ENCODE measurements around the gene PSPH. TPM values are rescaled to one million over a fixed set of nuclear protein-coding genes. Genes with fewer than 3 reads are reported as not detected.

Gene PSPH
- total RNA-seq, 1 donor from 2014 or later, result 38.1 TPM

DNA sequence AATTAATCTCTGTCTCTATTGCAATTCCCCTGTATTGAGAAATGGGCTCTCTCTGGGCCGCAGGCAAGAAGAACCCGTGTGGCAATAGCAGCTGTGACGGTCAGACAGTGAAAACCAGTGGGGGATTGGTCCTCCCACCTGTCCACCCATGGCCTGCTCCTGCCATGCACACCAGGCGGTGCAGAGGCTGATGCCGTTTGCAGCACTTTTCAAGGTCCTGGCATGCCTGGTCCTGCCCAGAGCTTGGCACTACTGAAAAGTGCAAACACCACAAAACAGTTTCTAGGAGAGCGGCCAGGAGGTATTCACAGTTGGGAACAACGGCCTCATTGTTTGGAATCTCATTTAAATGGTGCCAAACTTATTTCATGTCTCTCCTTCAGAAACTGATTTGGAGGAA, 41.5 kb downstream of the PSPH start:
- H3K27me3 Mint-ChIP-seq (ENCODE audit: unreplicated experiment), result no peaks in the 10 kb centered on the region
- TF ChIP-seq, protein P1, sequence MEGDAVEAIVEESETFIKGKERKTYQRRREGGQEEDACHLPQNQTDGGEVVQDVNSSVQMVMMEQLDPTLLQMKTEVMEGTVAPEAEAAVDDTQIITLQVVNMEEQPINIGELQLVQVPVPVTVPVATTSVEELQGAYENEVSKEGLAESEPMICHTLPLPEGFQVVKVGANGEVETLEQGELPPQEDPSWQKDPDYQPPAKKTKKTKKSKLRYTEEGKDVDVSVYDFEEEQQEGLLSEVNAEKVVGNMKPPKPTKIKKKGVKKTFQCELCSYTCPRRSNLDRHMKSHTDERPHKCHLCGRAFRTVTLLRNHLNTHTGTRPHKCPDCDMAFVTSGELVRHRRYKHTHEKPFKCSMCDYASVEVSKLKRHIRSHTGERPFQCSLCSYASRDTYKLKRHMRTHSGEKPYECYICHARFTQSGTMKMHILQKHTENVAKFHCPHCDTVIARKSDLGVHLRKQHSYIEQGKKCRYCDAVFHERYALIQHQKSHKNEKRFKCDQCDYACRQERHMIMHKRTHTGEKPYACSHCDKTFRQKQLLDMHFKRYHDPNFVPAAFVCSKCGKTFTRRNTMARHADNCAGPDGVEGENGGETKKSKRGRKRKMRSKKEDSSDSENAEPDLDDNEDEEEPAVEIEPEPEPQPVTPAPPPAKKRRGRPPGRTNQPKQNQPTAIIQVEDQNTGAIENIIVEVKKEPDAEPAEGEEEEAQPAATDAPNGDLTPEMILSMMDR (IDR thresholded peaks at IDR 0.05; ENCODE audit: unreplicated experiment), result no peak
- no peak for DNase-seq (ENCODE audit: low spot score)
- H3K9me3 Mint-ChIP-seq (ENCODE audit: unreplicated experiment), result no peaks in the 10 kb centered on the region
- no peaks in the 10 kb centered on the region for H3K4me1 Mint-ChIP-seq (ENCODE audit: unreplicated experiment)
- no peak overlapping the region for H3K27ac Mint-ChIP-seq (ENCODE audit: unreplicated experiment)
- H3K36me3 Mint-ChIP-seq (ENCODE audit: low read depth, unreplicated experiment), result peaks cover 7% of the 10 kb centered on the region
- H3K4me3 Mint-ChIP-seq (ENCODE audit: unreplicated experiment), result no peak overlapping the region

DNA sequence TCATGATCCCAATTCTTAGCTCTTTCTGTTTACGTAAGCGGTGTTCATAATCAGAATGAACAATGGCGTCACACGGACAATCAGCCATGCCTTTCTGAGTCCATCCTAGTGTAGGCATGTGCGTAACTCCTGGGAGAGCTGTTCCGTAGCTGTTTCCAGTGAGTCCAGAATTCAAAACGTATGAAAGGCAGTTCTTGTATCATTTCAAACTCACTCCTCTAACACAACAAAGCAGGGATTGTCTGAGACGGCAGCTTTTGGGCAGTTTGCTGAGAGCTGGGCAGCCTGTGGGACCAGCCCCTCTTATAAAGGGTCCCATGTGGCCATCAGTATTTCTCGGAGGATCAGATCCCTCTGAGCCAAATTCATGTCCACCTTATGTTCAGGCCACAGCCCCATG, 43.4 kb downstream of the PSPH start:
- Mint-ChIP-seq H3K9me3 (ENCODE audit: unreplicated experiment) (no peaks in the 10 kb centered on the region), H3K4me1 (ENCODE audit: unreplicated experiment) (no peaks in the 10 kb centered on the region), H3K36me3 (ENCODE audit: low read depth, unreplicated experiment) (peaks cover 7% of the 10 kb centered on the region), H3K27ac (ENCODE audit: unreplicated experiment) (no peak overlapping the region), H3K27me3 (ENCODE audit: unreplicated experiment) (no peaks in the 10 kb centered on the region), H3K4me3 (ENCODE audit: unreplicated experiment) (no peak overlapping the region)
- TF ChIP-seq, protein P1 (IDR thresholded peaks at IDR 0.05; ENCODE audit: unreplicated experiment), result no peak
- DNase-seq (ENCODE audit: low spot score), result no peak

DNA sequence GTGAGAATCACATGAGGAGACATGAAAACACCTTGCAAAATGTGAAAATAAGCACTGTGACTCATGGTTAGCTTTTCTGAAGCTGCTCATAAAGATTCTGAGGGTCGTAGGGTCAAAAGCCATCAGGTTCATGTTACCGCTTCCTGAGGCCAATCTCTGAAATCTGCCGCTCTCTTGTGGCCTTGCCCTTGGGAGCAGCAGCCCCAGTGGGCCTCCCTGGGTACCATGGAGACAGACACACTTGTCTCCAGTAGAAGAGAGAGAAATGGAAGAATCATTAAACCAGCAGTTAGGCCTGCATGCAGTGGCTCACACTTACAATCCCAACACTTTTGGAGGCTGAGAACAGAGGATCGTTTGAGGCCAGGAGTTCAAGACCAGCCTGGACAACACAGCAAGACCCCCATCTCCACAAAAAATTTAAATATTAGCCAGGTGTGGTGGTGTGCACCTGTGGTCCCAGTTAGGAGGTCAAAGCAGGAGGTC, 44.0 kb downstream of the PSPH start:
- TF ChIP-seq, protein P1 (IDR thresholded peaks at IDR 0.05; ENCODE audit: unreplicated experiment), result no peak
- Mint-ChIP-seq H3K27me3 (ENCODE audit: unreplicated experiment) (no peaks in the 10 kb centered on the region), H3K36me3 (ENCODE audit: low read depth, unreplicated experiment) (peaks cover 7% of the 10 kb centered on the region), H3K4me1 (ENCODE audit: unreplicated experiment) (no peaks in the 10 kb centered on the region), H3K9me3 (ENCODE audit: unreplicated experiment) (no peaks in the 10 kb centered on the region), H3K27ac (ENCODE audit: unreplicated experiment) (no peak overlapping the region), H3K4me3 (ENCODE audit: unreplicated experiment) (no peak overlapping the region)
- no peak for DNase-seq (ENCODE audit: low spot score)

DNA sequence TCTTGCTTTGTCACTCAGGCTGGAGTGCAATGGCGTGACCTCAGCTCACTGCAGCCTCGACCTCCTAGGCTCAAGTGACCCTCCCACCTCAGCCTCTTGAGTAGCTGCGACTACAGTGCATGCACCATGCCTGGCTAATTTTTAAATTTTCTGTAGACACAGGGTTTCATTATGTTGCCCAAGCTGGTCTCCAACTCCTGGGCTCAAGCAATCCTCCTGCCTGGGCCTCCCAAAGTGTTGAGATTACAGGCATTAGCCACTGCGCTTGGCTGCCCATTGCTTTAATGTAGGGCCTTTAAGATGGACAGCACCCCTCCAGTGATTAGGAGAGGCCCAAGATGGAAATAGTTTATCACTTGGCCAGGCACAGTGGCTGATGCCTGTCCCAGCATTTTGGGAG, 47.5 kb downstream of the PSPH start:
- no peak for DNase-seq (ENCODE audit: low spot score)
- Mint-ChIP-seq H3K4me1 (ENCODE audit: unreplicated experiment) (no peaks in the 10 kb centered on the region), H3K27ac (ENCODE audit: unreplicated experiment) (no peak overlapping the region), H3K36me3 (ENCODE audit: low read depth, unreplicated experiment) (no peaks in the 10 kb centered on the region), H3K4me3 (ENCODE audit: unreplicated experiment) (no peak overlapping the region), H3K27me3 (ENCODE audit: unreplicated experiment) (peaks cover 4% of the 10 kb centered on the region), H3K9me3 (ENCODE audit: unreplicated experiment) (no peaks in the 10 kb centered on the region)
- TF ChIP-seq, protein P1 (IDR thresholded peaks at IDR 0.05; ENCODE audit: unreplicated experiment), result no peak

DNA sequence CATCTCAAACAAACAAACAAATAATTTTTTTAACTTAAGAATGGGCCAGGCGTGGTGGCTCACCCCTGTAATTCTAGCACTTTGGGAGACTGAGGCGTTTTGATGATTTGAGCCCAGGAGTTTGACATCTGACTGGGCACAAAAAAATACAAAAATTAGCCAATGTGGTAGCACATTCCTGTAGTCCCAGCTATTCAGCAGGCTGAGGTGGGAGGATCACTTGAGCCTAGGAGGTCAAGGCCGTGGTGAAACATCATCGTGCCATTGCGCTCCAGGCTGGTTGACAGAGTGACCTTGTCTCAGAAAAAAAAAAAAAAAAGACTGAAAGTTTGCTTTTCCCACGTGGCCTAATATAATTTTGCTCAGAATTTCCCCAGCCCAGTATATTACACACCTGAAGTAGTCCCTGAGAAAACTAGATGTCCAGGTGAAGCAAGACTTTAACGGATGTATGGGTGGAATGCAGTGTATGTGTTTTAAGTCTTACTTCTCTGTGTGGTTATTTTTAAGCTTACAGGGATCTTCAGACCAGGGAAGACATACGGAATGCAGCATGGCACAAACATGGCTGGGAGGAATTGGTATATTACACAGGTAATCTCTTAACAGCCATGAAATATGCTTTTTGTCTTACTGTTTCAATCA, 54.3 kb downstream of the PSPH start:
- TF ChIP-seq, protein P1 (IDR thresholded peaks at IDR 0.05; ENCODE audit: unreplicated experiment), result no peak
- Mint-ChIP-seq H3K36me3 (ENCODE audit: low read depth, unreplicated experiment) (peaks cover 14% of the 10 kb centered on the region), H3K27ac (ENCODE audit: unreplicated experiment) (no peak overlapping the region)

More for the DNA sequence above, 54.3 kb downstream of the PSPH start:
- H3K9me3 Mint-ChIP-seq (ENCODE audit: unreplicated experiment), result no peaks in the 10 kb centered on the region
- H3K4me1 Mint-ChIP-seq (ENCODE audit: unreplicated experiment), result no peaks in the 10 kb centered on the region
- peaks cover 4% of the 10 kb centered on the region for H3K27me3 Mint-ChIP-seq (ENCODE audit: unreplicated experiment)
- no peak for DNase-seq (ENCODE audit: low spot score)
- H3K4me3 Mint-ChIP-seq (ENCODE audit: unreplicated experiment), result peak overlapping the region; percentile 70
